Type B pancreatic cell (in vitro differentiated cells): ENCODE measurements around the gene TDRD3. TPM values are rescaled to one million over a fixed set of nuclear protein-coding genes. Genes with fewer than 3 reads are reported as not detected.
A peak's percentile ranks its signal among the peaks of the same experiment; 100 is the strongest.
"Not testable (repeated sequence)": the region's sequence is repeated elsewhere in the genome, so short reads cannot be mapped to it uniquely, and the experiment has no call there.

Experiments used
- DNase-seq: peaks from one replicate; pipeline ENCODE4 v3.0.0; 2021; ENCODE audit warnings: mixed read lengths; ENCODE audit not compliant: unreplicated experiment; ENCODE audit errors: extremely low spot score
- H3K27ac Mint-ChIP-seq: 2 replicates; pipeline ENCODE4 v1.8.0; 2021; ENCODE audit warnings: mild to moderate bottlenecking, mixed read lengths
- H3K27me3 Mint-ChIP-seq: 2 replicates; pipeline ENCODE4 v1.8.0; 2021; ENCODE audit warnings: mixed read lengths
- H3K36me3 Mint-ChIP-seq: 2 replicates; pipeline ENCODE4 v1.8.0; 2021; ENCODE audit warnings: mixed read lengths
- H3K4me1 Mint-ChIP-seq: one replicate; pipeline ENCODE4 v1.8.0; 2021; ENCODE audit warnings: mixed read lengths; ENCODE audit not compliant: unreplicated experiment
- H3K4me3 Mint-ChIP-seq: 2 replicates; pipeline ENCODE4 v1.8.0; 2021; ENCODE audit warnings: mild to moderate bottlenecking, mixed read lengths
- H3K9me3 Mint-ChIP-seq: 2 replicates; pipeline ENCODE4 v1.8.0; 2021; ENCODE audit warnings: mixed read lengths
- CTCF ChIP-seq: fragments of 200-600 bp; sonication (generic); conservative IDR thresholded peaks from 2 replicates; pipeline ENCODE4 v1.5.0; 2021; ENCODE audit warnings: antibody characterized with exemption, mild to moderate bottlenecking
- total RNA-seq: library from RNA; stranded (reverse); gene quantifications from 2 replicates; pipeline ENCODE4 v1.2.1, GENCODE V29; 2021; ENCODE audit warnings: low replicate concordance

Gene TDRD3
- total RNA-seq, 1 donor from 2014 or later, result 30.1 TPM

- no peaks in the 10 kb centered on the region for H3K9me3 Mint-ChIP-seq
These were observed 5.0 kb downstream of the TDRD3 start for GRCh38 chr13:60402022-60402421.

GRCh38 chr13:60407095-60407494 is 10.1 kb downstream of the TDRD3 start:
- Mint-ChIP-seq H3K36me3 (peaks cover 19% of the 10 kb centered on the region), H3K27me3 (no peaks in the 10 kb centered on the region), H3K9me3 (no peaks in the 10 kb centered on the region), H3K27ac (no peak overlapping the region), H3K4me1 (peaks cover 11% of the 10 kb centered on the region), H3K4me3 (no peak overlapping the region)
- no peak for DNase-seq
- no peak for TF ChIP-seq CTCF

More at GRCh38 chr13:60402022-60402421, 5.0 kb downstream of the TDRD3 start:
- no peak for TF ChIP-seq CTCF
- Mint-ChIP-seq H3K27ac (peak overlapping the region; percentile 71), H3K4me1 (peaks cover 30% of the 10 kb centered on the region), H3K36me3 (peaks cover 7% of the 10 kb centered on the region), H3K27me3 (no peaks in the 10 kb centered on the region), H3K4me3 (no peak overlapping the region)
- no peak for DNase-seq

GRCh38 chr13:60407852-60408251 is 10.8 kb downstream of the TDRD3 start:
- not testable (repeated sequence) for H3K4me1 Mint-ChIP-seq, H3K27ac Mint-ChIP-seq, H3K27me3 Mint-ChIP-seq, H3K9me3 Mint-ChIP-seq, H3K4me3 Mint-ChIP-seq, DNase-seq
- H3K36me3 Mint-ChIP-seq, result peaks cover 19% of the 10 kb centered on the region

GRCh38 chr13:60409574-60410292 is 12.7 kb downstream of the TDRD3 start:
- H3K4me1 Mint-ChIP-seq, DNase-seq, H3K27me3 Mint-ChIP-seq, H3K9me3 Mint-ChIP-seq, H3K27ac Mint-ChIP-seq, H3K4me3 Mint-ChIP-seq: not testable (repeated sequence)
- peaks cover 19% of the 10 kb centered on the region for H3K36me3 Mint-ChIP-seq

GRCh38 chr13:60410299-60410698 is 13.3 kb downstream of the TDRD3 start:
- DNase-seq, result no peak
- Mint-ChIP-seq H3K27me3 (no peaks in the 10 kb centered on the region), H3K27ac (no peak overlapping the region), H3K9me3 (no peaks in the 10 kb centered on the region), H3K36me3 (peaks cover 15% of the 10 kb centered on the region), H3K4me1 (peaks cover 8% of the 10 kb centered on the region), H3K4me3 (no peak overlapping the region)
- TF ChIP-seq CTCF, result no peak

- H3K4me3 Mint-ChIP-seq, result no peak overlapping the region
- H3K36me3 Mint-ChIP-seq, result peaks cover 12% of the 10 kb centered on the region
- no peaks in the 10 kb centered on the region for H3K27me3 Mint-ChIP-seq
- no peak overlapping the region for H3K27ac Mint-ChIP-seq
- no peak for DNase-seq
- no peaks in the 10 kb centered on the region for H3K9me3 Mint-ChIP-seq
- TF ChIP-seq CTCF, result no peak
- H3K4me1 Mint-ChIP-seq, result peaks cover 8% of the 10 kb centered on the region
These were observed 14.4 kb downstream of the TDRD3 start for GRCh38 chr13:60411464-60411863.

GRCh38 chr13:60411983-60412382 is 15.0 kb downstream of the TDRD3 start:
- H3K4me1 Mint-ChIP-seq, result peaks cover 8% of the 10 kb centered on the region
- H3K27me3 Mint-ChIP-seq, result no peaks in the 10 kb centered on the region
- H3K9me3 Mint-ChIP-seq, result no peaks in the 10 kb centered on the region
- peaks cover 12% of the 10 kb centered on the region for H3K36me3 Mint-ChIP-seq
- no peak overlapping the region for H3K27ac Mint-ChIP-seq
- no peak for DNase-seq
- no peak overlapping the region for H3K4me3 Mint-ChIP-seq
- TF ChIP-seq CTCF, result no peak
